Liver (tissue), 9 donors: Measurements from ENCODE around the gene WSCD2. TPM values are rescaled to one million over a fixed set of nuclear protein-coding genes. Genes with fewer than 3 reads are reported as not detected.

ENCODE experiments used
- DNase-seq: peaks from one replicate; pipeline ENCODE4 v3.0.0-alpha.2; 2017; ENCODE audit warnings: low spot score
- H3K27ac ChIP-seq, 2 donors: one replicate each; pipeline ENCODE4 v1.7.0; 2013; ENCODE audit warnings: inconsistent platforms in 2 of 2, low read length in 2 of 2, control low read depth in 1 of 2, low read depth in 1 of 2, mild to moderate bottlenecking in 1 of 2
- H3K27me3 ChIP-seq, 4 donors: one replicate each; pipeline versions ENCODE4 v1.6.1 to v1.7.0; 2013; ENCODE audit warnings: low read length in 3 of 4, inconsistent platforms in 1 of 4, mild to moderate bottlenecking in 1 of 4, moderate library complexity in 1 of 4; ENCODE audit not compliant: control insufficient read depth in 4 of 4, insufficient read depth in 4 of 4
- H3K36me3 ChIP-seq, 4 donors: one replicate each; pipeline versions ENCODE4 v1.6.1 to v1.7.0; 2013; ENCODE audit warnings: low read length in 3 of 4, mild to moderate bottlenecking in 3 of 4, low read depth in 1 of 4, moderate library complexity in 1 of 4; ENCODE audit not compliant: control insufficient read depth in 4 of 4, insufficient read depth in 3 of 4
- H3K4me1 ChIP-seq, 4 donors: one replicate each; pipeline versions ENCODE4 v1.6.1 to v1.7.0; 2013; ENCODE audit warnings: low read length in 3 of 4, mild to moderate bottlenecking in 3 of 4, moderate library complexity in 1 of 4; ENCODE audit not compliant: control insufficient read depth in 4 of 4, insufficient read depth in 4 of 4
- H3K4me3 ChIP-seq, 3 donors: one replicate each; pipeline versions ENCODE4 v1.6.1 to v1.7.0; 2013; ENCODE audit warnings: low read length in 3 of 3, control low read depth in 1 of 3, low read depth in 1 of 3, mild to moderate bottlenecking in 1 of 3
- H3K9ac ChIP-seq, 2 donors: one replicate each; pipeline ENCODE4 v1.7.0; 2013; ENCODE audit warnings: low read length in 2 of 2, mild to moderate bottlenecking in 2 of 2, moderate library complexity in 2 of 2, control low read depth in 1 of 2, low read depth in 1 of 2
- H3K9me3 ChIP-seq, 4 donors: one replicate each; pipeline versions ENCODE4 v1.6.1 to v1.7.0; 2013; ENCODE audit warnings: low read length in 3 of 4; ENCODE audit not compliant: control insufficient read depth in 4 of 4
- EGR1 ChIP-seq, 2 donors: IDR thresholded peaks; 2 replicates each; pipeline ENCODE4 v1.6.1; 2016 to 2018; ENCODE audit warnings: antibody characterized with exemption in 2 of 2, low read depth in 2 of 2
- FOXA1 ChIP-seq: IDR thresholded peaks from 2 replicates; pipeline ENCODE4 v1.6.1; 2016; ENCODE audit warnings: antibody characterized with exemption
- FOXA2 ChIP-seq: IDR thresholded peaks from 2 replicates; pipeline ENCODE4 v1.6.1; 2016; ENCODE audit warnings: antibody characterized with exemption
- GABPA ChIP-seq, 2 donors: IDR thresholded peaks in 1 of 2; conservative IDR thresholded peaks in 1 of 2; 2 replicates each; pipeline ENCODE4 v1.6.1; 2016; ENCODE audit warnings: antibody characterized with exemption in 2 of 2, mild to moderate bottlenecking in 1 of 2, moderate library complexity in 1 of 2
- HNF4A ChIP-seq, 2 donors: conservative IDR thresholded peaks; 2 replicates each; pipeline ENCODE4 v1.6.1; 2016; ENCODE audit warnings: antibody characterized with exemption in 2 of 2, mild to moderate bottlenecking in 2 of 2
- HNF4G ChIP-seq: IDR thresholded peaks from 2 replicates; pipeline ENCODE4 v1.6.1; 2016; ENCODE audit warnings: antibody characterized with exemption
- JUND ChIP-seq, 2 donors: IDR thresholded peaks; 2 replicates each; pipeline ENCODE4 v1.6.1; 2016; ENCODE audit warnings: antibody characterized with exemption in 2 of 2
- NR2F2 ChIP-seq: IDR thresholded peaks from 2 replicates; pipeline ENCODE4 v1.6.1; 2016; ENCODE audit warnings: antibody characterized with exemption
- RAD21 ChIP-seq, 2 donors: IDR thresholded peaks; 2 replicates each; pipeline ENCODE4 v1.6.1; 2016; ENCODE audit warnings: antibody characterized with exemption in 2 of 2, mild to moderate bottlenecking in 2 of 2
- RXRA ChIP-seq, 2 donors: IDR thresholded peaks; 2 replicates each; pipeline ENCODE4 v1.6.1; 2017 to 2018; ENCODE audit warnings: antibody characterized with exemption in 2 of 2, mild to moderate bottlenecking in 1 of 2
- SP1 ChIP-seq: IDR thresholded peaks from 2 replicates; pipeline ENCODE4 v1.6.1; 2018; ENCODE audit warnings: antibody characterized with exemption, mild to moderate bottlenecking
- TAF1 ChIP-seq: conservative IDR thresholded peaks from 2 replicates; pipeline ENCODE4 v1.6.1; 2016; ENCODE audit warnings: antibody characterized with exemption, mild to moderate bottlenecking
- YY1 ChIP-seq: IDR thresholded peaks from 2 replicates; pipeline ENCODE4 v1.6.1; 2016; ENCODE audit warnings: antibody characterized with exemption, mild to moderate bottlenecking
- WGBS: extraction: QIAGEN DNeasy Blood & Tissue Kit; methylation state at CpG from one replicate; pipeline ENCODE4 v1.1.7; 2013; 5-methylcytosine and 5-hydroxymethylcytosine counted together
- polyA plus RNA-seq, 2 donors: library from polyadenylated mRNA; stranded (reverse) in 1 of 2; unstranded in 1 of 2; fragments of 200-250 nt in 1 of 2; fragments of >200 nt in 1 of 2; fragmentation: Nextera tagmentation in 1 of 2; extraction: Ambion mirVana in 1 of 2; gene quantifications; one replicate each; pipeline versions ENCODE4 v1.2.1 to v1.2.3, GENCODE V29; 2013 to 2015
- total RNA-seq, 2 donors: library from RNA; depleted of rRNA; stranded (reverse); fragments of >200 nt; gene quantifications; one replicate each; pipeline ENCODE4 v1.2.3, GENCODE V29; 2014
- TF ChIP-seq, protein P1 (sequence below): fragments of 150-350 bp; IDR thresholded peaks from 2 replicates; pipeline ENCODE4 v1.5.1; 2017; ENCODE audit warnings: improper control_type of control experiment, low read depth, low read length; ENCODE audit not compliant: missing input control
- TF ChIP-seq, protein P2 (sequence below): IDR thresholded peaks from 2 replicates; pipeline ENCODE4 v1.6.1; 2016; ENCODE audit warnings: antibody characterized with exemption
- TF ChIP-seq, protein P3 (sequence below): IDR thresholded peaks from 2 replicates; pipeline ENCODE4 v1.6.1; 2016; ENCODE audit warnings: antibody characterized with exemption
- TF ChIP-seq, protein P4 (sequence below): IDR thresholded peaks from 2 replicates; pipeline ENCODE4 v1.6.1; 2016; ENCODE audit warnings: antibody characterized with exemption, mild to moderate bottlenecking
- TF ChIP-seq, protein P5 (sequence below): IDR thresholded peaks from 2 replicates; pipeline ENCODE4 v1.6.1; 2016; ENCODE audit warnings: antibody characterized with exemption
- donor health status: healthy.
- donor health status: healthy.
- donor health status: healthy.
- donor health status: healthy.
- donor health status: healthy.

The WSCD2 gene
- total and polyA plus RNA-seq, 4 donors: under 0.01 to 0.09 (median 0.05) TPM; not detected in 1

DNA sequence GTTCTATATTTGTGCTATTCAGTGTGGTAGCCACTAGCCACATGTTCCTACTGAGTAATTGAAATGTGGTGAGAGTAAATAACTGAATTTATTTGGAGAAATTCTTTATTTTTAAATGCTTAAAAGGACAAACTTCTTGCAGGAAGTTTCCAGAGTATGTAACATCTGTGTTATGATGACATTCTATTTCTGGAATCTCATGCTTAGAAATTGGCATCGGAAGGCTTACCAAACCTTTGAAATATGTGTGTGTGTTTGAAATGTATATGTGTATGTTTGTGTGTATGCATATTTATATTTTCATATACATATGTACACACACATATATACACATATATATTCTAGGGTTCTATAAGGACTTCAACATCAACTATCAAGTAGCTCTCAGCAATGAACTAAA lies 12.4 kb upstream of the WSCD2 start:
- H3K36me3 ChIP-seq: no peaks in the 10 kb centered on the region
- H3K4me1 ChIP-seq: peaks cover 0 to 4% (median 0%) of the 10 kb centered on the region in 4 donors
- TF ChIP-seq FOXA2 (no peak), SP1 (no peak), GABPA (IDR thresholded peaks at IDR 0.05 in 1 of 2, conservative IDR thresholded peaks at IDR 0.05 in 1 of 2) (no peak), TAF1 (no peak), YY1 (no peak), FOXA1 (no peak), RAD21 (IDR thresholded peaks at IDR 0.05) (no peak), HNF4G (no peak), RXRA (IDR thresholded peaks at IDR 0.05) (no peak), EGR1 (IDR thresholded peaks at IDR 0.05; ENCODE audit: low read depth in 2 of 2) (no peak), HNF4A (conservative IDR thresholded peaks at IDR 0.05) (no peak), JUND (IDR thresholded peaks at IDR 0.05) (no peak), NR2F2 (no peak)
- TF ChIP-seq, protein P1, sequence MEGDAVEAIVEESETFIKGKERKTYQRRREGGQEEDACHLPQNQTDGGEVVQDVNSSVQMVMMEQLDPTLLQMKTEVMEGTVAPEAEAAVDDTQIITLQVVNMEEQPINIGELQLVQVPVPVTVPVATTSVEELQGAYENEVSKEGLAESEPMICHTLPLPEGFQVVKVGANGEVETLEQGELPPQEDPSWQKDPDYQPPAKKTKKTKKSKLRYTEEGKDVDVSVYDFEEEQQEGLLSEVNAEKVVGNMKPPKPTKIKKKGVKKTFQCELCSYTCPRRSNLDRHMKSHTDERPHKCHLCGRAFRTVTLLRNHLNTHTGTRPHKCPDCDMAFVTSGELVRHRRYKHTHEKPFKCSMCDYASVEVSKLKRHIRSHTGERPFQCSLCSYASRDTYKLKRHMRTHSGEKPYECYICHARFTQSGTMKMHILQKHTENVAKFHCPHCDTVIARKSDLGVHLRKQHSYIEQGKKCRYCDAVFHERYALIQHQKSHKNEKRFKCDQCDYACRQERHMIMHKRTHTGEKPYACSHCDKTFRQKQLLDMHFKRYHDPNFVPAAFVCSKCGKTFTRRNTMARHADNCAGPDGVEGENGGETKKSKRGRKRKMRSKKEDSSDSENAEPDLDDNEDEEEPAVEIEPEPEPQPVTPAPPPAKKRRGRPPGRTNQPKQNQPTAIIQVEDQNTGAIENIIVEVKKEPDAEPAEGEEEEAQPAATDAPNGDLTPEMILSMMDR: no peak
- TF ChIP-seq, protein P2, sequence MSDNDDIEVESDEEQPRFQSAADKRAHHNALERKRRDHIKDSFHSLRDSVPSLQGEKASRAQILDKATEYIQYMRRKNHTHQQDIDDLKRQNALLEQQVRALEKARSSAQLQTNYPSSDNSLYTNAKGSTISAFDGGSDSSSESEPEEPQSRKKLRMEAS: no peak
- TF ChIP-seq, protein P3, sequence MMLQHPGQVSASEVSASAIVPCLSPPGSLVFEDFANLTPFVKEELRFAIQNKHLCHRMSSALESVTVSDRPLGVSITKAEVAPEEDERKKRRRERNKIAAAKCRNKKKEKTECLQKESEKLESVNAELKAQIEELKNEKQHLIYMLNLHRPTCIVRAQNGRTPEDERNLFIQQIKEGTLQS: no peak
- TF ChIP-seq, protein P4, sequence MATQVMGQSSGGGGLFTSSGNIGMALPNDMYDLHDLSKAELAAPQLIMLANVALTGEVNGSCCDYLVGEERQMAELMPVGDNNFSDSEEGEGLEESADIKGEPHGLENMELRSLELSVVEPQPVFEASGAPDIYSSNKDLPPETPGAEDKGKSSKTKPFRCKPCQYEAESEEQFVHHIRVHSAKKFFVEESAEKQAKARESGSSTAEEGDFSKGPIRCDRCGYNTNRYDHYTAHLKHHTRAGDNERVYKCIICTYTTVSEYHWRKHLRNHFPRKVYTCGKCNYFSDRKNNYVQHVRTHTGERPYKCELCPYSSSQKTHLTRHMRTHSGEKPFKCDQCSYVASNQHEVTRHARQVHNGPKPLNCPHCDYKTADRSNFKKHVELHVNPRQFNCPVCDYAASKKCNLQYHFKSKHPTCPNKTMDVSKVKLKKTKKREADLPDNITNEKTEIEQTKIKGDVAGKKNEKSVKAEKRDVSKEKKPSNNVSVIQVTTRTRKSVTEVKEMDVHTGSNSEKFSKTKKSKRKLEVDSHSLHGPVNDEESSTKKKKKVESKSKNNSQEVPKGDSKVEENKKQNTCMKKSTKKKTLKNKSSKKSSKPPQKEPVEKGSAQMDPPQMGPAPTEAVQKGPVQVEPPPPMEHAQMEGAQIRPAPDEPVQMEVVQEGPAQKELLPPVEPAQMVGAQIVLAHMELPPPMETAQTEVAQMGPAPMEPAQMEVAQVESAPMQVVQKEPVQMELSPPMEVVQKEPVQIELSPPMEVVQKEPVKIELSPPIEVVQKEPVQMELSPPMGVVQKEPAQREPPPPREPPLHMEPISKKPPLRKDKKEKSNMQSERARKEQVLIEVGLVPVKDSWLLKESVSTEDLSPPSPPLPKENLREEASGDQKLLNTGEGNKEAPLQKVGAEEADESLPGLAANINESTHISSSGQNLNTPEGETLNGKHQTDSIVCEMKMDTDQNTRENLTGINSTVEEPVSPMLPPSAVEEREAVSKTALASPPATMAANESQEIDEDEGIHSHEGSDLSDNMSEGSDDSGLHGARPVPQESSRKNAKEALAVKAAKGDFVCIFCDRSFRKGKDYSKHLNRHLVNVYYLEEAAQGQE: no peak
- TF ChIP-seq, protein P5, sequence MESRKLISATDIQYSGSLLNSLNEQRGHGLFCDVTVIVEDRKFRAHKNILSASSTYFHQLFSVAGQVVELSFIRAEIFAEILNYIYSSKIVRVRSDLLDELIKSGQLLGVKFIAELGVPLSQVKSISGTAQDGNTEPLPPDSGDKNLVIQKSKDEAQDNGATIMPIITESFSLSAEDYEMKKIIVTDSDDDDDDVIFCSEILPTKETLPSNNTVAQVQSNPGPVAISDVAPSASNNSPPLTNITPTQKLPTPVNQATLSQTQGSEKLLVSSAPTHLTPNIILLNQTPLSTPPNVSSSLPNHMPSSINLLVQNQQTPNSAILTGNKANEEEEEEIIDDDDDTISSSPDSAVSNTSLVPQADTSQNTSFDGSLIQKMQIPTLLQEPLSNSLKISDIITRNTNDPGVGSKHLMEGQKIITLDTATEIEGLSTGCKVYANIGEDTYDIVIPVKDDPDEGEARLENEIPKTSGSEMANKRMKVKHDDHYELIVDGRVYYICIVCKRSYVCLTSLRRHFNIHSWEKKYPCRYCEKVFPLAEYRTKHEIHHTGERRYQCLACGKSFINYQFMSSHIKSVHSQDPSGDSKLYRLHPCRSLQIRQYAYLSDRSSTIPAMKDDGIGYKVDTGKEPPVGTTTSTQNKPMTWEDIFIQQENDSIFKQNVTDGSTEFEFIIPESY: no peak
- no peaks in the 10 kb centered on the region for H3K9me3 ChIP-seq
- 84% methylated on average over 1 of the region's 1 CpG for WGBS
- H3K27me3 ChIP-seq: no peaks in the 10 kb centered on the region
- H3K27ac ChIP-seq: no peak overlapping the region
- no peak for DNase-seq
- H3K4me3 ChIP-seq: no peak overlapping the region
- no peak overlapping the region for H3K9ac ChIP-seq
